H1 (cell line): Measurements from ENCODE around the gene SBK2. TPM values are rescaled to one million over a fixed set of nuclear protein-coding genes. Genes with fewer than 3 reads are reported as not detected.

Experiments
- ASH2L ChIP-seq: fragments of 200-600, 300-600 bp; sonication (generic); IDR thresholded peaks from one replicate; pipeline ENCODE4 v1.7.1; 2017; ENCODE audit warnings: low read length
- BACH1 ChIP-seq: IDR thresholded peaks from 2 replicates; pipeline ENCODE4 v1.6.1; 2012; ENCODE audit warnings: low read length, improper control_type of control experiment
- CHD2 ChIP-seq: IDR thresholded peaks from 2 replicates; pipeline ENCODE4 v1.6.1; 2012; ENCODE audit warnings: low read length, improper control_type of control experiment
- EP300 ChIP-seq, 2 experiments: IDR thresholded peaks; 1 replicate in 1 of 2; 2 replicates in 1 of 2; pipeline ENCODE4 v1.6.1; 2011 to 2012; ENCODE audit warnings: low read depth in 2 of 2, low read length in 2 of 2, mild to moderate bottlenecking in 2 of 2, borderline replicate concordance in 1 of 2, inconsistent platforms in 1 of 2, moderate library complexity in 1 of 2
- GTF2F1 ChIP-seq: IDR thresholded peaks from 2 replicates; pipeline ENCODE4 v1.6.1; 2012; ENCODE audit warnings: low read depth, low read length, improper control_type of control experiment, borderline replicate concordance
- JUND ChIP-seq: IDR thresholded peaks from 2 replicates; pipeline ENCODE4 v1.6.1; 2011; ENCODE audit warnings: mild to moderate bottlenecking, improper control_type of control experiment, low read length
- polyA plus RNA-seq, 7 experiments: library from polyadenylated mRNA; depleted of rRNA in 3 of 7; stranded (reverse) in 5 of 7; unstranded in 2 of 7; fragments of >200 nt in 5 of 7; fragments of 200-250 nt in 2 of 7; gene quantifications; 1 replicate in 5 of 7; 2 replicates in 1 of 7; 4 replicates in 1 of 7; pipeline versions ENCODE4 v1.2.1 to v1.2.3, GENCODE V29; 2011 to 2013; ENCODE audit warnings: missing spikeins in 2 of 7, mixed read lengths in 2 of 7
- total RNA-seq: library from RNA; stranded (reverse); fragmentation: NEBNext Ultra II Directional; extraction: Animal tissue kit (Norgen Biotek cat#: 25700); gene quantifications from 2 replicates; pipeline ENCODE4 v1.2.1, GENCODE V29; 2021
- TF ChIP-seq, protein P1 (sequence below): fragments of 300-600 bp; sonication (generic); IDR thresholded peaks from 2 replicates; pipeline ENCODE4 v1.7.1; 2012; ENCODE audit warnings: low read length, moderate library complexity, mild to moderate bottlenecking, inconsistent platforms; ENCODE audit not compliant: insufficient replicate concordance

Gene SBK2
- total and polyA plus RNA-seq, 2 of the 8 experiments (the other 6 are each of a cell fraction or from before 2014, with no cell fraction given) = 3.2 to 4.1 TPM

DNA sequence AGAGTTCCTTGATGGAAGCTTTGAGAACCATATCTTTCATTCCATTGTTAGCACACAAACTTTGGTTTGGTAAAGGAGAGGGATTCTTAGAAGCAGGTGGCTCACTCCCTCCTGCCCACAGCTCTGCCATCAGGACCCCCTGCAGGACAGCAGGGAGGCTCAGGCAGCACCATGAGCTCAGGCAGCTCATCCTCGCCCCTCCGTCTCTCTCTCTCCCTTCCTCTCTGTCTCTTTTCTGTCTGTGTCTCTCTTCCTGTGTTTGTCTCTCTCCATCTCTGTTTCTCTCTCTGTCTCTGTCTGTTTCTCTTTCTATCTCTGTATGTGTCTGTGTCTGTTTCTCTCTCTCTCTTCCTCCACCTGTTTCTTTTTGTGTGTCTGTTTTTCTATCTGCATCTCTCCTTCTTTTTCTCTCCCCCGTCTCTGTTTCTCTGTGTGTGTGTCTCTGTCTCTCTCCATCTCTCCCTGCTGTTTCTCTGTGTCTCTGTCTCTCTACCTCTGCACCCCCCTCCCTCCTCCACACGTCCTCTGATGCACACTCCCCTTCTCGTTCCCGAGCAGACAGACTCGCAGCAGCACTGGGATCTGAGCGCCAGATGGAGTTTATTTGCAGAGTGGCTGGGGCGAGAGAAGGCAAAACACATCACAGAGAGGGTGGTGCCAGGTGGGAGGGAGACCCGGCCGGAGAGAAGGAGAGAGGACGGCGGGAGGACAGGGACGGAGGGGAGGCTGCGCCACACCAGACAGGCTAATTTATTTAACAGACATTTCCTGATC, 8.7 kb downstream of the SBK2 start (continued):
- TF ChIP-seq EP300 (IDR thresholded peaks at IDR 0.05; ENCODE audit: borderline replicate concordance in 1 of 2, low read depth in 2 of 2, low read length in 2 of 2) = no peak
- TF ChIP-seq, protein P1, sequence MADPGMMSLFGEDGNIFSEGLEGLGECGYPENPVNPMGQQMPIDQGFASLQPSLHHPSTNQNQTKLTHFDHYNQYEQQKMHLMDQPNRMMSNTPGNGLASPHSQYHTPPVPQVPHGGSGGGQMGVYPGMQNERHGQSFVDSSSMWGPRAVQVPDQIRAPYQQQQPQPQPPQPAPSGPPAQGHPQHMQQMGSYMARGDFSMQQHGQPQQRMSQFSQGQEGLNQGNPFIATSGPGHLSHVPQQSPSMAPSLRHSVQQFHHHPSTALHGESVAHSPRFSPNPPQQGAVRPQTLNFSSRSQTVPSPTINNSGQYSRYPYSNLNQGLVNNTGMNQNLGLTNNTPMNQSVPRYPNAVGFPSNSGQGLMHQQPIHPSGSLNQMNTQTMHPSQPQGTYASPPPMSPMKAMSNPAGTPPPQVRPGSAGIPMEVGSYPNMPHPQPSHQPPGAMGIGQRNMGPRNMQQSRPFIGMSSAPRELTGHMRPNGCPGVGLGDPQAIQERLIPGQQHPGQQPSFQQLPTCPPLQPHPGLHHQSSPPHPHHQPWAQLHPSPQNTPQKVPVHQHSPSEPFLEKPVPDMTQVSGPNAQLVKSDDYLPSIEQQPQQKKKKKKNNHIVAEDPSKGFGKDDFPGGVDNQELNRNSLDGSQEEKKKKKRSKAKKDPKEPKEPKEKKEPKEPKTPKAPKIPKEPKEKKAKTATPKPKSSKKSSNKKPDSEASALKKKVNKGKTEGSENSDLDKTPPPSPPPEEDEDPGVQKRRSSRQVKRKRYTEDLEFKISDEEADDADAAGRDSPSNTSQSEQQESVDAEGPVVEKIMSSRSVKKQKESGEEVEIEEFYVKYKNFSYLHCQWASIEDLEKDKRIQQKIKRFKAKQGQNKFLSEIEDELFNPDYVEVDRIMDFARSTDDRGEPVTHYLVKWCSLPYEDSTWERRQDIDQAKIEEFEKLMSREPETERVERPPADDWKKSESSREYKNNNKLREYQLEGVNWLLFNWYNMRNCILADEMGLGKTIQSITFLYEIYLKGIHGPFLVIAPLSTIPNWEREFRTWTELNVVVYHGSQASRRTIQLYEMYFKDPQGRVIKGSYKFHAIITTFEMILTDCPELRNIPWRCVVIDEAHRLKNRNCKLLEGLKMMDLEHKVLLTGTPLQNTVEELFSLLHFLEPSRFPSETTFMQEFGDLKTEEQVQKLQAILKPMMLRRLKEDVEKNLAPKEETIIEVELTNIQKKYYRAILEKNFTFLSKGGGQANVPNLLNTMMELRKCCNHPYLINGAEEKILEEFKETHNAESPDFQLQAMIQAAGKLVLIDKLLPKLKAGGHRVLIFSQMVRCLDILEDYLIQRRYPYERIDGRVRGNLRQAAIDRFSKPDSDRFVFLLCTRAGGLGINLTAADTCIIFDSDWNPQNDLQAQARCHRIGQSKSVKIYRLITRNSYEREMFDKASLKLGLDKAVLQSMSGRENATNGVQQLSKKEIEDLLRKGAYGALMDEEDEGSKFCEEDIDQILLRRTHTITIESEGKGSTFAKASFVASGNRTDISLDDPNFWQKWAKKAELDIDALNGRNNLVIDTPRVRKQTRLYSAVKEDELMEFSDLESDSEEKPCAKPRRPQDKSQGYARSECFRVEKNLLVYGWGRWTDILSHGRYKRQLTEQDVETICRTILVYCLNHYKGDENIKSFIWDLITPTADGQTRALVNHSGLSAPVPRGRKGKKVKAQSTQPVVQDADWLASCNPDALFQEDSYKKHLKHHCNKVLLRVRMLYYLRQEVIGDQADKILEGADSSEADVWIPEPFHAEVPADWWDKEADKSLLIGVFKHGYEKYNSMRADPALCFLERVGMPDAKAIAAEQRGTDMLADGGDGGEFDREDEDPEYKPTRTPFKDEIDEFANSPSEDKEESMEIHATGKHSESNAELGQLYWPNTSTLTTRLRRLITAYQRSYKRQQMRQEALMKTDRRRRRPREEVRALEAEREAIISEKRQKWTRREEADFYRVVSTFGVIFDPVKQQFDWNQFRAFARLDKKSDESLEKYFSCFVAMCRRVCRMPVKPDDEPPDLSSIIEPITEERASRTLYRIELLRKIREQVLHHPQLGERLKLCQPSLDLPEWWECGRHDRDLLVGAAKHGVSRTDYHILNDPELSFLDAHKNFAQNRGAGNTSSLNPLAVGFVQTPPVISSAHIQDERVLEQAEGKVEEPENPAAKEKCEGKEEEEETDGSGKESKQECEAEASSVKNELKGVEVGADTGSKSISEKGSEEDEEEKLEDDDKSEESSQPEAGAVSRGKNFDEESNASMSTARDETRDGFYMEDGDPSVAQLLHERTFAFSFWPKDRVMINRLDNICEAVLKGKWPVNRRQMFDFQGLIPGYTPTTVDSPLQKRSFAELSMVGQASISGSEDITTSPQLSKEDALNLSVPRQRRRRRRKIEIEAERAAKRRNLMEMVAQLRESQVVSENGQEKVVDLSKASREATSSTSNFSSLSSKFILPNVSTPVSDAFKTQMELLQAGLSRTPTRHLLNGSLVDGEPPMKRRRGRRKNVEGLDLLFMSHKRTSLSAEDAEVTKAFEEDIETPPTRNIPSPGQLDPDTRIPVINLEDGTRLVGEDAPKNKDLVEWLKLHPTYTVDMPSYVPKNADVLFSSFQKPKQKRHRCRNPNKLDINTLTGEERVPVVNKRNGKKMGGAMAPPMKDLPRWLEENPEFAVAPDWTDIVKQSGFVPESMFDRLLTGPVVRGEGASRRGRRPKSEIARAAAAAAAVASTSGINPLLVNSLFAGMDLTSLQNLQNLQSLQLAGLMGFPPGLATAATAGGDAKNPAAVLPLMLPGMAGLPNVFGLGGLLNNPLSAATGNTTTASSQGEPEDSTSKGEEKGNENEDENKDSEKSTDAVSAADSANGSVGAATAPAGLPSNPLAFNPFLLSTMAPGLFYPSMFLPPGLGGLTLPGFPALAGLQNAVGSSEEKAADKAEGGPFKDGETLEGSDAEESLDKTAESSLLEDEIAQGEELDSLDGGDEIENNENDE = no peak
- TF ChIP-seq CHD2 = no peak
- TF ChIP-seq BACH1 = no peak
- TF ChIP-seq GTF2F1 = no peak
- no peak for TF ChIP-seq ASH2L
- no peak for TF ChIP-seq JUND
